B cell (primary cell): ENCODE measurements around the gene TBC1D22A. TPM values are rescaled to one million over a fixed set of nuclear protein-coding genes. Genes with fewer than 3 reads are reported as not detected.
"Not testable (repeated sequence)": the region's sequence is repeated elsewhere in the genome, so short reads cannot be mapped to it uniquely, and the experiment has no call there.

Source experiments
- ATAC-seq: fragments of 200-7000 bp; cut with Tn5 transposase; one replicate; pipeline ENCODE4 v1.10.0; 2021; ENCODE audit warnings: low read depth, mild to moderate bottlenecking, moderate number of reproducible peaks, moderate library complexity
- CTCF ChIA-PET: fragments of 350-600 bp; sonication (Branson Sonifier 250); formaldehyde crosslinking; loops from one replicate; lab custom pipeline; 2021; ENCODE audit warnings: antibody characterized with exemption, inconsistent platforms; lab: Charles Lee
- POLR2A ChIA-PET: fragments of 350-600 bp; sonication (Branson Sonifier 250); formaldehyde crosslinking; loops from one replicate; lab custom pipeline; 2021; ENCODE audit warnings: antibody characterized with exemption; lab: Charles Lee
- DNase-seq: peaks from one replicate; pipeline ENCODE4 v3.0.0; 2013
- H2AFZ ChIP-seq: 2 replicates; pipeline ENCODE4 v1.6.1; 2012; ENCODE audit warnings: mild to moderate bottlenecking, low read depth, low read length; ENCODE audit not compliant: insufficient read depth, poor library complexity, severe bottlenecking
- H3K27ac ChIP-seq, 2 donors: 1 replicate in 1 of 2; 2 replicates in 1 of 2; pipeline ENCODE4 v1.5.1; 2012 to 2013; ENCODE audit warnings: low read length in 2 of 2, mild to moderate bottlenecking in 2 of 2, moderate library complexity in 1 of 2
- H3K27me3 ChIP-seq, 4 experiments: fragments of 200-600 bp in 1 of 4; sonication (generic) in 1 of 4; replicated peaks in 1 of 4; 1 replicate in 2 of 4; 2 replicates in 2 of 4; pipeline versions ENCODE4 v1.6.1 to v1.7.0; 2013 to 2016; ENCODE audit warnings: low read length in 3 of 4, mild to moderate bottlenecking in 2 of 4, mixed read lengths in 1 of 4, moderate library complexity in 1 of 4; ENCODE audit not compliant: insufficient read depth in 4 of 4, control insufficient read depth in 3 of 4; ENCODE audit errors: control extremely low read depth in 1 of 4
- H3K36me3 ChIP-seq, 2 experiments: replicated peaks in 1 of 2; 1 replicate in 1 of 2; 2 replicates in 1 of 2; pipeline versions ENCODE4 v1.6.1 to v1.7.1; 2013; ENCODE audit warnings: low read length in 1 of 2; ENCODE audit not compliant: insufficient read depth in 2 of 2, control insufficient read depth in 1 of 2; ENCODE audit errors: control extremely low read depth in 1 of 2, extremely low read depth in 1 of 2
- H3K4me1 ChIP-seq, 2 donors: fragments of 200-600 bp in 1 of 2; sonication (generic) in 1 of 2; 1 replicate in 1 of 2; 2 replicates in 1 of 2; pipeline versions ENCODE4 v1.5.1 to v1.6.1; 2013 to 2017; ENCODE audit warnings: low read length in 2 of 2; ENCODE audit not compliant: control insufficient read depth in 2 of 2, insufficient read depth in 2 of 2
- H3K4me2 ChIP-seq: replicated peaks from 2 replicates; pipeline ENCODE3; 2012; ENCODE audit warnings: mild to moderate bottlenecking, low read depth, low read length; ENCODE audit not compliant: poor library complexity, severe bottlenecking
- H3K4me3 ChIP-seq, 5 experiments: fragments of 200-600 bp in 1 of 5; sonication (generic) in 1 of 5; 1 replicate in 3 of 5; 2 replicates in 2 of 5; pipeline versions ENCODE4 v1.5.1 to v1.7.0; 2011 to 2016; ENCODE audit warnings: low read length in 4 of 5, mild to moderate bottlenecking in 4 of 5, low read depth in 2 of 5, control low read depth in 1 of 5, moderate library complexity in 1 of 5; ENCODE audit not compliant: insufficient read depth in 1 of 5; ENCODE audit errors: control extremely low read depth in 1 of 5, extremely low read depth in 1 of 5
- H3K79me2 ChIP-seq: fragments of 200-600 bp; sonication (generic); one replicate; pipeline ENCODE4 v1.6.0; 2016; ENCODE audit warnings: low read length; ENCODE audit not compliant: control insufficient read depth, insufficient read depth
- H3K9ac ChIP-seq: fragments of 200-600 bp; sonication (generic); 2 replicates; pipeline ENCODE4 v1.6.1; 2017; ENCODE audit warnings: mild to moderate bottlenecking, low read length, moderate library complexity
- H3K9me3 ChIP-seq, 3 donors: one replicate each; pipeline versions ENCODE4 v1.6.1 to v1.7.1; 2013; ENCODE audit warnings: low read length in 2 of 3; ENCODE audit not compliant: control insufficient read depth in 2 of 3, insufficient read depth in 1 of 3; ENCODE audit errors: control extremely low read depth in 1 of 3
- H4K20me1 ChIP-seq: 2 replicates; pipeline ENCODE4 v1.6.0; 2012; ENCODE audit warnings: mild to moderate bottlenecking, low read length; ENCODE audit not compliant: insufficient read depth, control insufficient read depth, poor library complexity, severe bottlenecking
- H3K27ac Mint-ChIP-seq: one replicate; pipeline ENCODE4 v1.8.0; 2021; ENCODE audit warnings: mixed read lengths
- H3K27me3 Mint-ChIP-seq: one replicate; pipeline ENCODE4 v1.8.0; 2021; ENCODE audit warnings: mixed read lengths
- H3K4me1 Mint-ChIP-seq: one replicate; pipeline ENCODE4 v1.8.0; 2021; ENCODE audit warnings: mixed read lengths
- H3K4me3 Mint-ChIP-seq: one replicate; pipeline ENCODE4 v1.8.0; 2021; ENCODE audit warnings: mixed read lengths
- H3K9me3 Mint-ChIP-seq: one replicate; pipeline ENCODE4 v1.8.0; 2022; ENCODE audit warnings: mixed read lengths; ENCODE audit not compliant: insufficient read depth
- CTCF ChIP-seq: fragments of 200-600 bp; IDR thresholded peaks from one replicate; pipeline ENCODE4 v1.8.0; 2022; ENCODE audit warnings: antibody characterized with exemption, mild to moderate bottlenecking
- EZH2 ChIP-seq: IDR thresholded peaks from 2 replicates; pipeline ENCODE4 v1.6.1; 2012; ENCODE audit warnings: borderline replicate concordance, low read depth, mild to moderate bottlenecking, moderate library complexity, low read length; ENCODE audit not compliant: insufficient read depth, poor library complexity, severe bottlenecking
- WGBS: methylation state at CpG from one replicate; pipeline ENCODE4 v1.1.5; 2013; ENCODE audit warnings: missing lambda C conversion rate; ENCODE audit not compliant: insufficient coverage; 5-methylcytosine and 5-hydroxymethylcytosine counted together
- intact Hi-C: fragments of 100-400 bp; cut with micrococcal nuclease; formaldehyde crosslinking; loops from one replicate; pipeline ENCODE4 v1.10.0; 2022
- polyA plus RNA-seq: library from polyadenylated mRNA; depleted of rRNA; stranded (reverse); fragments of >200 nt; gene quantifications from 2 replicates; pipeline ENCODE4 v1.2.3, GENCODE V29; 2012
- total RNA-seq, 2 donors: library from RNA; stranded (reverse); fragments of 120-200 nt in 1 of 2; gene quantifications; 1 replicate in 1 of 2; 2 replicates in 1 of 2; pipeline versions ENCODE4 v1.2.3 to v1.2.4, GENCODE V29; 2013 to 2022

Gene TBC1D22A
- total and polyA plus RNA-seq, 2 donors (not counting 1 experiment from before 2014, with no cell fraction given): 73.8 to 128 TPM

DNA sequence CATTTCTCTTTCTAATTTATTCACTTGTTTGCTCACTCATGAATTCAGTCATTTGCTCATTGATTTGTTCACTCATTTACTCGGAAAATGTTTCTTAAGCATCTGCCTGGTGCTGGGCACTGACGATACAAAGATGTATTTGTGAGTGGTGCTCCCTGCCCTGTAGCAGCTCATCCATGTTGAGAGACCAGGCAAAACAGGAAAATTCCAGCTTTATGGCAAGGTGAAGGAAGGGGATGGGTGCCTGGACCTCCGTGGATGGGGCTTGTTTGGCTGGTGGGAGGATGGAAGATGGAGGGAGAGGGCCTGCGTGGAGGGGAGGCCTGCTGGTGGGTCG is 53.1 kb downstream of the TBC1D22A start:
- Histone ChIP-seq H3K79me2 (peaks cover 94% of the 10 kb centered on the region), H3K27ac (no peak overlapping the region), H3K4me2 (no peak overlapping the region), H3K36me3 (peaks cover 1 to 32% of the 10 kb centered on the region in 2 experiments), H3K4me3 (no peak overlapping the region), H2AFZ (no peak overlapping the region), H3K9ac (no peak overlapping the region), H3K4me1 (peaks cover 3 to 10% of the 10 kb centered on the region in 2 donors), H4K20me1 (peaks cover 90% of the 10 kb centered on the region), H3K9me3 (peaks cover 0 to 3% (median 0%) of the 10 kb centered on the region in 3 donors), H3K27me3 (no peaks in the 10 kb centered on the region)
- no peak overlapping the region for H3K4me3 Mint-ChIP-seq
- DNase-seq (no peak), ATAC-seq (no peak)
- no peaks in the 10 kb centered on the region for H3K27me3 Mint-ChIP-seq
- no peaks in the 10 kb centered on the region for H3K9me3 Mint-ChIP-seq
- TF ChIP-seq CTCF: no peak
- TF ChIP-seq EZH2: no peak
- H3K4me1 Mint-ChIP-seq: peaks cover 58% of the 10 kb centered on the region
- ChIA-PET POLR2A (no interaction called here), CTCF (interaction anchor here (1.1 kb wide), 1 partner anchor 12 kb away, joined by 3 read pairs; no protein-coding TSS in a partner anchor)
- 97% methylated on average over 5 of the region's 5 CpGs for WGBS
- H3K27ac Mint-ChIP-seq: peak overlapping the region; percentile 27
- intact Hi-C loops: no loop called here

DNA sequence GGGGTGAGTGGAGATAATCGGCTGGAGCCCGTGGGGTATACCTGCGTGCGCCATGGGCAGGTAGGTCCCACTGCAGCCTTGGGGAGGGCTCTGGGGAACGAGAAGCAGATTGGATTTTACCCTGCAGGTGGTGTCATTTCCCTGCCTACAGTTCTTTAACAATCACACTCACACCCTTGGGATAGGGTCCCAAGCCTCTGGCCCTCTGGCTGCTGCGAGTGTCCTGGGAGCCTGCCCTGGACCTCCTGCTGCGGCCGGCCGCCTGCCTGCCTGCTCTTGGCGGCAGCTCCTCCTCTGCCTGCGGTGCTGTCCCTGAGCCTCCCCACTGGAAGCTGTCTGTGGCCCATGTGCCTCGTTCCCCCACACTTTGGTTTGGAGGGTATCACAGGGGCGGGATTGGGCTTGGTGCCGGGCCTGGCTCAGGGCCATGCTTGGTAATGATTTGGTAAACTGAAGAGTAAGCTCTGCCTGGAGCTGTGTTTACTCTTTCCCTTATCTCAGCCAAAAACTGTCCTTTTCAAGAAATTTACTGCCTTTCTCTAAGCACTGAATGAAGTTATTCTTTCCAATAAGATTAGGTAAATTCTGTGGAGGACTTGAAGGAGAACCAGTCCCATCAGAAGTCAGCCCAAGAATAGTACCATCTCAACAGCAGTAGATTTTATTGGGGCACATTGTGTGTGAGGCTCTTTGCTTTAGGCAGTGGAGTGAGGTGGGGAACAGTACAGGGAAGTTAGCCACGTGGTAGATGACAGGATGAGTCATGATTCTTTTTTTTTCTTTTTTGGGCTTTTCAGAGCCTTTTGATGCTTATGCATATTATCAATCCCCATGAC is 53.7 kb downstream of the TBC1D22A start:
- ChIA-PET CTCF (interaction anchor here (0.6 to 4.3 kb wide), 5 partner anchors 13 to 63 kb away, joined by 3 to 28 read pairs (median 4); no protein-coding TSS in a partner anchor), POLR2A (no interaction called here)
- DNase-seq (no peak), ATAC-seq (no peak)
- H3K9me3 Mint-ChIP-seq: no peaks in the 10 kb centered on the region
- Histone ChIP-seq H3K79me2 (peaks cover 94% of the 10 kb centered on the region), H3K4me2 (no peak overlapping the region), H4K20me1 (peaks cover 90% of the 10 kb centered on the region), H3K4me1 (peaks cover 3 to 10% of the 10 kb centered on the region in 2 donors), H3K36me3 (peaks cover 1 to 27% of the 10 kb centered on the region in 2 experiments), H3K4me3 (no peak overlapping the region), H3K27me3 (no peaks in the 10 kb centered on the region), H2AFZ (no peak overlapping the region), H3K9ac (no peak overlapping the region), H3K9me3 (peaks cover 0 to 3% (median 0%) of the 10 kb centered on the region in 3 donors), H3K27ac (no peak overlapping the region)
- H3K4me3 Mint-ChIP-seq: no peak overlapping the region
- H3K27me3 Mint-ChIP-seq: no peaks in the 10 kb centered on the region
- TF ChIP-seq EZH2: no peak
- peaks cover 62% of the 10 kb centered on the region for H3K4me1 Mint-ChIP-seq
- peak overlapping the region; percentile 17 for H3K27ac Mint-ChIP-seq
- intact Hi-C loops: no loop called here
- WGBS: 97% methylated on average over 12 of the region's 15 CpGs

- H2AFZ ChIP-seq, DNase-seq, H3K9ac ChIP-seq, H3K4me2 ChIP-seq, H3K27me3 Mint-ChIP-seq, H3K27me3 ChIP-seq, H3K9me3 Mint-ChIP-seq, intact Hi-C loops, H3K27ac ChIP-seq, H3K4me3 Mint-ChIP-seq, H3K4me3 ChIP-seq, H3K9me3 ChIP-seq, ATAC-seq: not testable (repeated sequence)
- Histone ChIP-seq H3K79me2 (peaks cover 94% of the 10 kb centered on the region), H4K20me1 (peaks cover 90% of the 10 kb centered on the region), H3K36me3 (peaks cover 1 to 18% of the 10 kb centered on the region in 2 experiments), H3K4me1 (peaks cover 3 to 10% of the 10 kb centered on the region in 2 donors)
- ChIA-PET POLR2A (interaction anchor here (0.6 kb wide), 1 partner anchor 10 kb away, joined by 4 read pairs; no protein-coding TSS in a partner anchor), CTCF (interaction anchor here (2.1 to 4.3 kb wide), 2 partner anchors 14 to 59 kb away, joined by 6 to 28 read pairs; no protein-coding TSS in a partner anchor)
- H3K27ac Mint-ChIP-seq: peak overlapping the region; percentile 43
- H3K4me1 Mint-ChIP-seq: peaks cover 74% of the 10 kb centered on the region
- WGBS: 100% methylated on average over 1 of the region's 4 CpGs
Observed at GRCh38 chr22:46817390-46817789, 54.9 kb downstream of the TBC1D22A start.
